ENCODE results near the gene TPD52L2.
A peak's percentile ranks its signal among the peaks of the same experiment; 100 is the strongest.
"Not testable (repeated sequence)": the region's sequence is repeated elsewhere in the genome, so short reads cannot be mapped to it uniquely, and the experiment has no call there.

Gene TPD52L2

GRCh38 chr20:63836458-63837344, 28.4 kb upstream of the TPD52L2 start:
- DNase-seq = no peak

DNA sequence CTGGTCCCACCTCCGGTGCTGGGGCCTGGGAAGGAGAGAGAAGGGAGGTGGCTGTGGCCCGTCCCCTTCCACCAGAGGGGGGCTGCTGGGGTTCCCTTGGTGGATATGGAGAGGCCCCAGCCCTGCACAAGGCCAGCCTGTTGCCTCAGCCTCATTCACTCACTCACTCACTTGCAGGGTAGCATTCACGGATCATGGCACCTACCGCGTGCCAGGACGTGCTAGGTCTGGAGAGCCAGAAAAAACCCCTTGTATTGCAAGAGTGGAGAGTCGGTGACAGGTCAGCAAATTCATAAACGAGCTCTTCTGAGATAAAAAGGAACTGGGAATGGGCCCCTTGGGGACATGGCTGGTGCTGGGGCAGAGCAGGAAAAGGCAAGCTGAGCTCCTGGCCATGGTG, 27.6 kb upstream of the TPD52L2 start:
- no peak for DNase-seq

GRCh38 chr20:63839620-63840019, 25.4 kb upstream of the TPD52L2 start:
- DNase-seq = no peak

DNA sequence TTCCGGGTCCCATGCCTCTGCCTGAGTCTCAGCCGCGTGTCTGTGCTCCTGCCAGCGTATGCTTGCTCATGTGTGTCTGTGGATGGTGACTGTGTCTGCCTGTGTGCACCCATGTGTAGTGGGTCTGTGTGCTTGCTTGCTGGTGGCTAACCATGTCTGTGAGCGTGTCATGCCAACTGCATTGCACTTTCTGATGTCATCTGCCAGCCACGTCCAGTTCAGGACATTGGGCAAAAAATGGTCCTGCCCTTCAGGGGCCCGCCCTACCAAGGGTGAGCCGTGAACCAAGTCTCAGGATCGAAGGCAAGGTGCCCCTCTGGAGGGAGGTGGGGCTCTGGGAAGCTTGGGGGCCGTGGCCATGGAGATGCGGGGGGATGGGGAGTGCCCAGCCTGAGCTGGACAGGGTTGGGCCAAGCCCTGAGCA, 24.7 kb upstream of the TPD52L2 start:
- no peak for DNase-seq

DNA sequence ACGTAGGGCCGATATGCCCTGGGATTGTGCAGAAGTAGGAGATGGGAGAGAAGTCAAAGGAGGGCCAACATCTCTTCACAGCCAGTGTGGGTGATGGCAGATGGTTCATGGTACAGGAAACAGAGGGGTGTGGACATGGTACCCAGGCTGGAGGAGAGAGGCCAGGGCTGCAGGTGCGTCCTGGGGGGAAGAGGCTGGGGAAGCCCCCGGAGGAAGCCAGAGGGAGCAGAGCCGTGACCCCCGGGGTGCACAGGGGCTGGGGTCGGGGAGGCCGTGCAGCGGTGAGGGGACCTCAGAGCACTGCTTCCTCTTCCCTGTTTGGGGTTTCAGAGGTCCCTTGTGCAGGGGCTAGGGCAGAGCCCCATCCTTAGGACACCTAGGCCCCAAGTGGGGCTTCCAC, 22.8 kb upstream of the TPD52L2 start:
- no peak for DNase-seq

DNA sequence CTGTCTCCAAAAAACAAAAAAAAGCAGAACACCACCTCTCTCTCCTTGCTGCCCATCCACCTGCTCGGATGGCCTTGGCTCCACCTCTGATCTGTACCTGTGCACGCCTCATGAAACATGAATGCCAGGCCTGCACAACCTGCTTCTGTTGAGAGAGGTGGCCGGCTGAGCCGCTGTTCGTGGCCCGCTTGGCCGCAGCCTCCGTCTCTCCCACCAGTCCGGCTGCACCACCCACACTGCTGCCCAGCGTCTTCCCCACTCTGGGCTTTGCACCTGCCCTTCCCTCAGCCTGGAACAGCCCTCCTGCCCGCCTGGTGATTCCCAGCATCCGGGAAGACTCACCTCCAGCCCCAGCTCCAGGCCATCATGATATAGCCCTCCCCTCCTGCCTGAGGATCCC, 21.8 kb upstream of the TPD52L2 start:
- no peak for DNase-seq

GRCh38 chr20:63843778-63844177, 21.3 kb upstream of the TPD52L2 start:
- DNase-seq = no peak

DNA sequence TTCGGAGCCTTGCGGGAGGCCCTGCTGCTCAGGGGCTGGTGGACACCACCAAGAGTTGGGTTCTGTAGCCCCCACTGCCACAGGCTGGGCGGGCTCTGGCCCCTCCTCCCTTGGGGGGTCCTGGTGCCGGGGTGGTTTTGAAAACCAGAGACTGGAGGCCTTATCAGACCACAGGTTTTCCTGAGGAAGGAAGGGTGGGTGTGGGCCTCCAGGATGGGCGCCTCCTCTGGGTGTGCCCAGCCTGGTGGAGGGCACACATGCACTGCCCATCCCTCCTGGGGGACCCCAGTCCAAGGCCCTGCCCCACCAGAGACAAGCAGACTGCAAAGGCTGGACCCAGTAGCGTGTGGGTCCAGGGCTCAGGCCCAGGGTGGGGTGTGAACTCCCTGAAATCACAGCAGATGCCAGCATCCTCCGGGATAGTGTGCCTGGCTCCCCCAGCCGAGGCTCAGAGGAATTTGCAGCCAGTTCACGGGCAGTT, 20.5 kb upstream of the TPD52L2 start:
- no peak for DNase-seq

DNA sequence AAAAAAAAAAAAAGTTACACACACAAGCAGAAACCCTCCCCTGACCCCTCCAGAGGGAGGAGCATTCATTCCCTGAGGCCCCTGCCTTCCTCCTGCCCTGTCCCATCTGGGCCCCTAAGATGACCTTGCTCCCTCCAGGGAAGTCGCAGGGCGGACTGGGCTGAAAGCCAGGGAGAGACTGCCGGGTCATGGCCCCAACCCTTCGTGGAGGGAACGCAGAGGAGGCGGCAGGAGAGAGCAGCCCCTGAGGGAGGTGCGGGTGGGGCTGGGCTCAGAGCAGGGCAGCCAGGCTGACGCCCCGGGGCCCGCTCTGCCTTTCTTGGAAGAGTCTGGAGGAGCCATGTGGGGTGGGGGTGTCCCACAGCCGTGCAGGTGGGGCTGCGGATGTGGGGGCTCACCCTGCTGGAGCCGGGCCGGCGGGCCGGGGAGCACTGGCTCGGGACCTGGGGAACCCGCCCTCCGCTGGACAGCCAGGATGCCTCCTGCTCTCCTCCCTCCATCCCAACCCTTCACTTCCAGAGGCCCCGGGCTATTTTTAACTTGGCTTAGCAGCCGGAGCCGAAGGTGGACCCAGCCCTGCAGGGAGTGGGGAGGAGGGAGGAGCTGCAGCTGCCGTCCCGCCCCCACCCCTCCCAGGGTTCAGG, 18.8 kb upstream of the TPD52L2 start:
- no peak for DNase-seq

GRCh38 chr20:63846888-63847236, 18.2 kb upstream of the TPD52L2 start:
- no peak for DNase-seq

- DNase-seq = no peak
These were observed 17.6 kb upstream of the TPD52L2 start for GRCh38 chr20:63847237-63848002.

- DNase-seq = no peak
These were observed 16.8 kb upstream of the TPD52L2 start for GRCh38 chr20:63848003-63848911.

- DNase-seq = peak; percentile 49
These were observed 14.2 kb upstream of the TPD52L2 start for GRCh38 chr20:63850689-63851547.

DNA sequence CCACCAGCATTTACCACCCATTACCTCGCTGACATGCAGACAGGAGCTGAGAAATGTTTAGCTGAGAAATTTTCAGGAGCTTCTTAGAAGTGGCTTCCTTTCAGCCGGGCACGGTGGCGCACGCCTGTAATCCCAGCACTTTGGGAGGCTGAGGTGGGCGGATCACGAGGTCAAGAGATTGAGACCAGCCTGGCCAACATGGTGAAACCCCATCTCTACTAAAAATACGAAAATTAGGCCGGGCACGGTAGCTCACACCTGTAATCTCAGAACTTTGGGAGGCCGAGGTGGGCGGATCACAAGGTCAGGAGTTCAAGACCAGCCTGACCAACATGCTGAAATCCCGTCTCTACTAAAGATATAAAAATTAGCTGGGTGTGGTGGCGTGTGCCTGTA, 13.5 kb upstream of the TPD52L2 start:
- not testable (repeated sequence) for DNase-seq

- DNase-seq = not testable (repeated sequence)
These were observed 11.4 kb upstream of the TPD52L2 start for GRCh38 chr20:63853733-63854068.

DNA sequence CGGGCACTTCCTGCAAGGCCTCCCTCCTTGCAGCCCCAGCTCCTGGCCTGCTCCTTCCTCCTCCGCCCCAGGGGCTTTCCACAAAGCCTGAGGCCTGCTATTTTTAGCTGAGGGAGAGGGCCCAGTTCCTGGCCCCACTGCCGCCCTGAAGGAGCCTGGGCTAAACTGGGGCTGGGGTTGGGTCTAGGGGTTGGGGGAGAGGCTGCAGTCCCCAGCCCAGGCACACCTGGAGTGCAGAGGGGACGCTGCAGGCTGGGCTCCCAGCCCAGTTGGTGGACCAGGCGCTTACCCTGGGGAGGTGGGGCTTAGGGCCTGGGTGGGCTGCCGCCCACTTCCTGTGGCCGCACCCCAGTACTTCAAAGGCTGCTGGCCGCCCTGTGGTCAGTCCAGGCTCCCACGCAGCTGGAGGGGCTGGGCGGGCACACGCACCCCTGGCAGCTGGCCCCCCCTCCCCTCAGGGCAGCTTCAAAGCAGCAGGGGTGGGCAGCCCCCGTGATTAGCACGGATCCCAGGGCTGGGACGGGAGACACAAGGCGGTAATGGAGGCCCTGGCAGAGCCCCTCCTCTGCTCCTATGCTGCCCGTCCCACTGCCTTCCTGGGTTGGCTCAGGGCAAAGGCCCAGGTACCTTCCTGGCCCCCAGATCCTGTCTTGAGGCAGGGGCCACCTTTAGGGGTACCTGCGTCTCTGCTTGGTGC, 10.9 kb upstream of the TPD52L2 start:
- DNase-seq = no peak

DNA sequence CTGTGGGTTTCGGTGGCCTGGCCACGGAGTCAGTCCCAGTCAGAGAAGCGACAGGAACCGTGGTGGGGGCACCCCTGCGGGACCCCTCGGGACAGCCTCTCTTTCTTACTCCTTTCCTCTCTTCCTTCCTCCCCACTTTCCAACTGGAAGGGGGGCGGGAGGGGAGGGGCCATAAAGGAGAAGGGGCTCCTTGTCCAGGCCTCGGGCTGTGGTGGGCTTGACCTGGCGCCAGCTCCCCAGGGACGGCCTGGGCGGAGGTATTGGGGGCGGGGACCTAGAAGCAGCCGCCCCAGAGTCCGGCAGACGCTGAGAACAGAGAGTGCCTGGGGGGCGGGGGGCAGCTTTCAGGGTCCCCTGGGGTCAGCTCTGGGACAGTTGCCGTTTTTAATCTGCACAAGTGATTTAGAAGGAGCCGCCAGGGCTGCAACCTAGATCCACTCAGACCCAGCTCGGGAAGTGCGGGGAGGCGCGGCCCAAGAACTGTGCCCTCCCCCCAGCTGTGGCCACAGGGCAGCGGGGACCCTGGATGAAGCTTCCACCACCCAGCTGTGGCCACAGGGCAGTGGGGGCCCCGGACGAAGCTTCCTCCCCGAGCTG, 10.2 kb upstream of the TPD52L2 start:
- no peak for DNase-seq

DNA sequence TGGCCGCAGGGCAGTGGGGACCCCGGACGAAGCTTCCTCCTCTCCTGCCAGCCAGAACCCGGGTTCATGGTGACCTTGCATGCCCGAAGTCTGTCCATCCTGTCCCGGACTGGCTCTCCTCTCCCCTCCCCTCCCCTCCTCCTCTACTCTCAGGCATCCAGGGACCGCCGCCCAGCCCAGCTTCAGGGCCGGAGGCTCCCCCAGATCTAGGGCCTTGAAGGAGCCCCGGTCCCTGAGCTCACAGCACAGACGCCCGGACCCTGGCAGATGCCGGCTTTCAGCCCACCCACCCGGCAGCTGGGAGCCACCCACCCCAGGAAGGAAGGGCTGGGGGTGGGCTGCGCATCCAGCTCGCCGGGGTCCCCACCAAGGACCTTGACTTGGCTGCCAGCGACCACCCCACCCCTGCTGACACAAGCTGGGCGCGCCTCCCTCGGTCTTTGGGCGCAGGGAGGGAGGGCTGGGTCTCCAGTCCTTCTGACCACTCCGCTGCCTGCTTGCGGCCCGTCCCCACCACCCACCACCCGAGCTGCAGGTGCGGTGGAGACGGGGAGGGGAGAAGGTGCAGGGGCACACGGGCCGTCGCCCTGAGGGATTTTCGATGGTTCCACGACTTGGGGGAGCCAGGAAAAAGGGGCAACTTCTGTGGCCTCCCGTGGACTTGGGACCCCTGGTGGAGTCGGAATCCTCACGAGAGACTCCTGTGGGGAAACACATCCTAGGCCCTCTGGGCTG, 9.5 kb upstream of the TPD52L2 start:
- no peak for DNase-seq

GRCh38 chr20:63856098-63856511, 9.0 kb upstream of the TPD52L2 start:
- no peak for DNase-seq

Data from activated CD4-positive, alpha-beta T cell treated with anti-CD3 and anti-CD28 coated beads, Interleukin-10, Interleukin-2, amounts not matched to agents 100 ng/mL and 50 ng/mL, durations not matched to agents 16 hours and 8 hours (primary cell).